Prostate gland (tissue), 2 donors: Measurements from ENCODE around the gene NEDD4L.

Experiments used
- POLR2AphosphoS5 ChIP-seq: sonication (generic); formaldehyde crosslinking; IDR thresholded peaks from one replicate; pipeline ENCODE4 v1.6.1; 2017; ENCODE audit warnings: antibody characterized with exemption
- TF ChIP-seq, protein P1 (sequence below), 4 experiments: fragments of 200-600 bp in 2 of 4; fragments of 450-650 bp in 2 of 4; sonication (generic) in 2 of 4; IDR thresholded peaks; 1 replicate in 3 of 4; 2 replicates in 1 of 4; pipeline ENCODE4 v1.5.1; 2016 to 2019; ENCODE audit warnings: antibody characterized with exemption in 4 of 4, mild to moderate bottlenecking in 2 of 4, moderate library complexity in 2 of 4

DNA sequence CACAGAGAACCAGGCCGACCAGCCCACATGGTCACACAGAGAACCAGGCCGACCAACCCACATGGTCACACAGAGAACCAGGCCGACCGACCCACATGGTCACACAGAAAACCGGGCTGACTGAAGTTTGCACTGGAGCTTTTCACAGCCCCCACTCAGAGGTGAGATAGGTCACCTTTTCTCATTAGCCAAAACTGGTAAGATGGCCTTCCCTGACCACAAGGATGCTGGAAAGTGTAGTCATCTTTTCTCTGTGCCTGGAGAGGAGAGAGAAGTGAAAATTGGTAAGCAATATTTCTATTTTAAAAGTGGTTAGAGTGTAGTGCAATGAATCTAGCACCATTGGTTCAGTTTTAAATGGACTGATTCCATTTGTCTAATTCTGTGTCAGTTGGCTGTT is 247.1 kb downstream of the NEDD4L start:
- TF ChIP-seq, protein P1, sequence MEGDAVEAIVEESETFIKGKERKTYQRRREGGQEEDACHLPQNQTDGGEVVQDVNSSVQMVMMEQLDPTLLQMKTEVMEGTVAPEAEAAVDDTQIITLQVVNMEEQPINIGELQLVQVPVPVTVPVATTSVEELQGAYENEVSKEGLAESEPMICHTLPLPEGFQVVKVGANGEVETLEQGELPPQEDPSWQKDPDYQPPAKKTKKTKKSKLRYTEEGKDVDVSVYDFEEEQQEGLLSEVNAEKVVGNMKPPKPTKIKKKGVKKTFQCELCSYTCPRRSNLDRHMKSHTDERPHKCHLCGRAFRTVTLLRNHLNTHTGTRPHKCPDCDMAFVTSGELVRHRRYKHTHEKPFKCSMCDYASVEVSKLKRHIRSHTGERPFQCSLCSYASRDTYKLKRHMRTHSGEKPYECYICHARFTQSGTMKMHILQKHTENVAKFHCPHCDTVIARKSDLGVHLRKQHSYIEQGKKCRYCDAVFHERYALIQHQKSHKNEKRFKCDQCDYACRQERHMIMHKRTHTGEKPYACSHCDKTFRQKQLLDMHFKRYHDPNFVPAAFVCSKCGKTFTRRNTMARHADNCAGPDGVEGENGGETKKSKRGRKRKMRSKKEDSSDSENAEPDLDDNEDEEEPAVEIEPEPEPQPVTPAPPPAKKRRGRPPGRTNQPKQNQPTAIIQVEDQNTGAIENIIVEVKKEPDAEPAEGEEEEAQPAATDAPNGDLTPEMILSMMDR (IDR thresholded peaks at IDR 0.05) = no peak
- no peak for TF ChIP-seq POLR2AphosphoS5
